ENCODE data around the gene HSCB. TPM values are rescaled to one million over a fixed set of nuclear protein-coding genes. Genes with fewer than 3 reads are reported as not detected.
"Not testable (repeated sequence)": the region's sequence is repeated elsewhere in the genome, so short reads cannot be mapped to it uniquely, and the experiment has no call there.

The HSCB gene
- total and polyA plus RNA-seq, 4 donors = 12.2 to 22.1 (median 15.1) TPM

- not testable (repeated sequence) for DNase-seq (ENCODE audit: low spot score); H3K36me3 ChIP-seq (ENCODE audit: control insufficient read depth in 4 of 4, insufficient read depth in 3 of 4, low read depth in 1 of 4, low read length in 3 of 4); H3K4me1 ChIP-seq (ENCODE audit: control insufficient read depth in 4 of 4, insufficient read depth in 4 of 4, low read length in 3 of 4); H3K9me3 ChIP-seq (ENCODE audit: control insufficient read depth in 4 of 4, low read length in 3 of 4); H3K27me3 ChIP-seq (ENCODE audit: control insufficient read depth in 4 of 4, insufficient read depth in 4 of 4, low read length in 3 of 4); H3K4me3 ChIP-seq (ENCODE audit: low read depth in 1 of 3, low read length in 3 of 3); H3K27ac ChIP-seq (ENCODE audit: low read depth in 1 of 2, low read length in 2 of 2); H3K9ac ChIP-seq (ENCODE audit: low read depth in 1 of 2, low read length in 2 of 2)
- WGBS = 91% methylated on average over 4 of the region's 4 CpGs
These were observed 20.2 kb downstream of the HSCB start for GRCh38 chr22:28762000-28762399.

GRCh38 chr22:28766628-28767027, 24.8 kb downstream of the HSCB start:
- DNase-seq (ENCODE audit: low spot score) = no peak
- no peak for TF ChIP-seq MAX (IDR thresholded peaks at IDR 0.05)
- TF ChIP-seq YY1 (IDR thresholded peaks at IDR 0.05) = no peak
- TF ChIP-seq GABPA (IDR thresholded peaks at IDR 0.05 in 1 of 2, conservative IDR thresholded peaks at IDR 0.05 in 1 of 2) = no peak
- no peak for TF ChIP-seq HNF4G (IDR thresholded peaks at IDR 0.05)
- TF ChIP-seq EGR1 (IDR thresholded peaks at IDR 0.05; ENCODE audit: low read depth in 2 of 2) = no peak
- no peak for TF ChIP-seq FOXA2 (IDR thresholded peaks at IDR 0.05)
- no peak for TF ChIP-seq FOXA1 (IDR thresholded peaks at IDR 0.05)
- no peak for TF ChIP-seq TAF1 (conservative IDR thresholded peaks at IDR 0.05)
- TF ChIP-seq HNF4A (conservative IDR thresholded peaks at IDR 0.05) = no peak
- no peak for TF ChIP-seq ATF3 (IDR thresholded peaks at IDR 0.05)
- no peak for TF ChIP-seq CTCF (IDR thresholded peaks at IDR 0.05; ENCODE audit: low read depth, low read length, missing input control)
- no peak for TF ChIP-seq RXRA (IDR thresholded peaks at IDR 0.05)
- Histone ChIP-seq H3K4me1 (ENCODE audit: control insufficient read depth in 4 of 4, insufficient read depth in 4 of 4, low read length in 3 of 4) (peaks cover 0 to 3% (median 0%) of the 10 kb centered on the region in 4 donors), H3K27me3 (ENCODE audit: control insufficient read depth in 4 of 4, insufficient read depth in 4 of 4, low read length in 3 of 4) (no peaks in the 10 kb centered on the region), H3K4me3 (ENCODE audit: low read depth in 1 of 3, low read length in 3 of 3) (no peak overlapping the region), H3K36me3 (ENCODE audit: control insufficient read depth in 4 of 4, insufficient read depth in 3 of 4, low read depth in 1 of 4, low read length in 3 of 4) (no peaks in the 10 kb centered on the region), H3K9me3 (ENCODE audit: control insufficient read depth in 4 of 4, low read length in 3 of 4) (no peaks in the 10 kb centered on the region), H3K27ac (ENCODE audit: low read depth in 1 of 2, low read length in 2 of 2) (no peak overlapping the region), H3K9ac (ENCODE audit: low read depth in 1 of 2, low read length in 2 of 2) (no peak overlapping the region)
- 93% methylated on average over 3 of the region's 3 CpGs for whole genome bisulfite sequencing

- WGBS = 87% methylated on average over 6 of the region's 6 CpGs
- peaks cover 0 to 13% (median 0%) of the 10 kb centered on the region in 4 donors for H3K4me1 ChIP-seq (ENCODE audit: control insufficient read depth in 4 of 4, insufficient read depth in 4 of 4, low read length in 3 of 4)
- no peak overlapping the region for H3K27ac ChIP-seq (ENCODE audit: low read depth in 1 of 2, low read length in 2 of 2)
- H3K27me3 ChIP-seq (ENCODE audit: control insufficient read depth in 4 of 4, insufficient read depth in 4 of 4, low read length in 3 of 4) = no peaks in the 10 kb centered on the region
- H3K36me3 ChIP-seq (ENCODE audit: control insufficient read depth in 4 of 4, insufficient read depth in 3 of 4, low read depth in 1 of 4, low read length in 3 of 4) = no peaks in the 10 kb centered on the region
- no peak for DNase-seq (ENCODE audit: low spot score)
- TF ChIP-seq YY1 (IDR thresholded peaks at IDR 0.05) = no peak
- no peak for TF ChIP-seq EGR1 (IDR thresholded peaks at IDR 0.05; ENCODE audit: low read depth in 2 of 2)
- TF ChIP-seq ZBTB33 (IDR thresholded peaks at IDR 0.05) = no peak
- TF ChIP-seq RXRA (IDR thresholded peaks at IDR 0.05) = no peak
- no peak for TF ChIP-seq HNF4A (conservative IDR thresholded peaks at IDR 0.05)
- TF ChIP-seq NR2F2 (IDR thresholded peaks at IDR 0.05) = no peak
- no peak for TF ChIP-seq GABPA (IDR thresholded peaks at IDR 0.05 in 1 of 2, conservative IDR thresholded peaks at IDR 0.05 in 1 of 2)
- TF ChIP-seq RAD21 (IDR thresholded peaks at IDR 0.05) = no peak
- TF ChIP-seq ATF3 (IDR thresholded peaks at IDR 0.05) = no peak
- no peak for TF ChIP-seq FOXA1 (IDR thresholded peaks at IDR 0.05)
- TF ChIP-seq CTCF (IDR thresholded peaks at IDR 0.05; ENCODE audit: low read depth, low read length, missing input control) = no peak
- no peak for TF ChIP-seq REST (IDR thresholded peaks at IDR 0.05)
- no peak overlapping the region for H3K4me3 ChIP-seq (ENCODE audit: low read depth in 1 of 3, low read length in 3 of 3)
- no peaks in the 10 kb centered on the region for H3K9me3 ChIP-seq (ENCODE audit: control insufficient read depth in 4 of 4, low read length in 3 of 4)
- H3K9ac ChIP-seq (ENCODE audit: low read depth in 1 of 2, low read length in 2 of 2) = no peak overlapping the region
These were observed 27.0 kb downstream of the HSCB start for GRCh38 chr22:28768701-28769393.
